ENCODE measurements around the gene OR2F1.

DNA sequence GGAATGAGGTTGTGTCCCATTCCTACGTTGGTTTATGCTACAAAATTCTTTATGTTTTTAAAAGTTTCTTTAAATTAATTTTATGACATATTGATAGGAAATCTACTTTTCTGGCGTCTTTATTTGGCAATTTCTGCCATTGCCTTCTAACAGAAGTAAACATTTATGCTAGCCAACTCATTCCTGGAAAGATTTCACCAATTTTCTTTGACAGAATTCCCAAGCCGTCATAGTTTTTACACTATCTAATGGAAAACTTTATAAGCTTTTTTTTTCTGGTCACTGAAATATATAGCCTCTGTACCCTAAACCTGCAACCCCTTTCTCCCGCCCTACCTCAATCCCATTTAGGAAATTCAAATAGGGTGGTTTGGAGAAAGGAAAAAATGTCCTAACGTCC, 46.5 kb upstream of the OR2F1 start:
- TF ChIP-seq ZNF70 (CRISPR knock-in tag; IDR thresholded peaks at IDR 0.05) (no peak), ARNTL (CRISPR knock-in tag; IDR thresholded peaks at IDR 0.05; ENCODE audit: borderline replicate concordance, low read depth) (no peak), PATZ1 (CRISPR knock-in tag; IDR thresholded peaks at IDR 0.05; ENCODE audit: borderline replicate concordance) (no peak), OSR1 (CRISPR knock-in tag; IDR thresholded peaks at IDR 0.05) (no peak), ZFP30 (CRISPR knock-in tag; IDR thresholded peaks at IDR 0.05) (no peak)
- TF ChIP-seq, protein P1, sequence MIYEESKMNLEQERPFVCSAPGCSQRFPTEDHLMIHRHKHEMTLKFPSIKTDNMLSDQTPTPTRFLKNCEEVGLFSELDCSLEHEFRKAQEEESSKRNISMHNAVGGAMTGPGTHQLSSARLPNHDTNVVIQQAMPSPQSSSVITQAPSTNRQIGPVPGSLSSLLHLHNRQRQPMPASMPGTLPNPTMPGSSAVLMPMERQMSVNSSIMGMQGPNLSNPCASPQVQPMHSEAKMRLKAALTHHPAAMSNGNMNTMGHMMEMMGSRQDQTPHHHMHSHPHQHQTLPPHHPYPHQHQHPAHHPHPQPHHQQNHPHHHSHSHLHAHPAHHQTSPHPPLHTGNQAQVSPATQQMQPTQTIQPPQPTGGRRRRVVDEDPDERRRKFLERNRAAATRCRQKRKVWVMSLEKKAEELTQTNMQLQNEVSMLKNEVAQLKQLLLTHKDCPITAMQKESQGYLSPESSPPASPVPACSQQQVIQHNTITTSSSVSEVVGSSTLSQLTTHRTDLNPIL (CRISPR knock-in tag; IDR thresholded peaks at IDR 0.05; ENCODE audit: low read depth), result no peak
